GM19351 (cell line): ENCODE data around the gene FNBP1L.

Experiments
- ATAC-seq: cut with Tn5 transposase; IDR thresholded peaks from one replicate; pipeline ENCODE4 v1.9.1; 2021; ENCODE audit warnings: mild to moderate bottlenecking, moderate library complexity; ENCODE audit not compliant: unreplicated experiment

The FNBP1L gene

DNA sequence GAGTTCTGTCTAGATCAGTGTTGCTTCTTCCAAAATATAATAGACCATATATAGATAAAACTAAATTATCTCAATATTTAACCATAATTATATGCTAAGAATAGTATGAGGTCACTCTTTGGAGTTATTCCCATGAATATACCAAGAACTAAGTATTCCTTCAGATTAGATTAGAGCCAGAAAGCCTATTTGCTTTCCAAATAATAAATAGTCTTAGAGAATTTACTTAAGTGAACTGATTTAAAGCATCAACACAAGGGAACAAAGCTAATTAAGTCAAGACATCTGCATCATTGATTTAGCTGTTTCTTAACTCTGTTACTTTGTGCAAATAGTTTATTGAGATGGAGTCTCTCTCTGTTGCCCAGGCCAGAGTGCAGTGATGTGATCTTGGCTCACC lies 35.7 kb downstream of the FNBP1L start:
- no peak for ATAC-seq

DNA sequence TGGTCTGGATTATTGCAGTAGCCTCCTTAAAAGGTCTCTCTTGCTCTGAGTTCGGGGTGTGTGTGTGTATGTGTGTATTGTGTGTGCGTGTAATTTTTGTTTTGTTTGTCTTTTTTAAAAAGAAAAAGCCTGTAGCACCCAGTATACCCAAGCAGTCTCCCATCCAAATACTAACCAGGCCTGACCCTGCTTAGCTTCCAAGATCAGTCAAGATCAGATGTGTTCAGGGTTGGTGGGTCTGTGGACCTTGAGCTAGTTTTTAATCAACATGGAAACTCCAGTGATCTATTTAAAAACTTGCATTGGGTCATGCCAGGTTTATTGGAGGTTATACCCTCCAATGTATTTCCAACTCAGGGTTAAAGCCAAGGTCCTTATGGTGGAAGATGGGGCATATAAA lies 40.3 kb downstream of the FNBP1L start:
- no peak for ATAC-seq

DNA sequence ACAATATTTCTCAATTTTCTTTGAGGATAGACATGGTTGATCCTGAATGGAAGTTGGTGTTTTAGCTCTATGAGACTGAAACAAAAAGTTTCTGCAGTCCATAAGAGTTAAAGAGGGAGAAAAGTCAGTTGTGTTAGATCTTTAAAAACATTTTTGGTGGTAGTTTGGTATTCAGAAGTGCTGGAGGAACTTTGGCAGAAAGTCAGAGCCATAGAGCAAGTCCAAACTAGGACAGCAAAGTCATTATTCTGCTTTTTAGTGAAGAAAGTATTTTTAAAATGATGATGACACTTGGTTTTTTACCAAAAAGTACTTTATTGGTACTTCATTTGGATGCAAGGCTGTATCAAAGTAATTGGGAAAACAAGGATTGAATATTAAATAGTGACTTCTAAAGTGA lies 41.8 kb downstream of the FNBP1L start:
- no peak for ATAC-seq

DNA sequence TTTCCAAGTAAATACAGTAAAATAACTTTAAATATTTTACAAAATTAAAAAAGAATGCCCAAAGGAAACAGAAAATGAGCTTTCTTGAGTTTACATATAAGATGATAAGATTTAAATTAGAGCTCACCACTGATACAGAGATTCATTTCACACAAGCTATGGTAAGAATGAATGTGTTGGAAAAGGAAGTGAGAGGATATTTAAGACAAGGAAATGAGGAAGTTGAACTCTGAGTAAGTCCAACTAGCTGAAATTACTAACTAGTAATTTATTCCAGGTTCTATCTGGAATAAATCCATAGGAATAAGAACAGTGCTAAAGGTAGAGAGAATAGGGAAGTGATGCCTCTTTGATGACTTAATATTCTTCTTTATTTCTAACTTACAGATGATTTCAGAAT lies 42.4 kb downstream of the FNBP1L start:
- no peak for ATAC-seq

DNA sequence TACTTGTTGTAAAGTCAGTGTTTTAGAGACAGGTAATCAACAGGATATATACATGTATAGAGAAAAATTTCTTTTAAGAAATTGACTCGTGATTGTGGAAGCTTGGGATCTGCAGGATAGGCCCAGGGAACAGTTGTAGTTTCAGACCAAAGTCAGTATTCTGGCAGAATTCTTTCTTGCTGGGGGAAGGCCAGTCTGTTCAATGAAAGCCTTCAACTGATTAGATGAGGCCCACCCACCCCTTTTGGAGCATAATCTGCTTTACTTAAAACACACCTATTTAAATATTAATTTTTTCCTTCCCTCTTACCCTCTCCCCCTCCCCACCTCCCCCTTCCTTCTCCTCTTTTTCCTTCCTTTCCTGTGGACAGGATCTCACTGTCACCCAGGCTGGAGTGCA lies 48.0 kb downstream of the FNBP1L start:
- ATAC-seq = no peak

DNA sequence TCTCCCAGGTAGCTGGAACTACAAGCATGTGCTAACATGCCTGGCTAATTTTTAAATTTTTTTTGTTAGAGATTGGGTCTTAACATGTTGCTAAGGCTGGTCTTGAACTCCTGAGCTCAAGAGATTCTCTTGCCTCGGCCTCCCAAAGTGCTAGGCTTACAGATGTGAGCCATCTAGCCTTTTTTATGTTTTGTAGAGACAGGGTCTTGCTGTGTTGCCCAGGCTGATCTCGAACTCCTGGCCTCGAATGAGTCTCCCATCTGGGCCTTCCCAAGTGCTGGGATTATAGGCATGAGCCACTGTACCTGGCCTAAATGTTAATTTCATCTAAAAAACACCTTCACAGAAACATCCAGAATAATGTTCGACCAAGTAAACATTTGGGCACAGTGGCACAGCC lies 48.6 kb downstream of the FNBP1L start:
- ATAC-seq = no peak

DNA sequence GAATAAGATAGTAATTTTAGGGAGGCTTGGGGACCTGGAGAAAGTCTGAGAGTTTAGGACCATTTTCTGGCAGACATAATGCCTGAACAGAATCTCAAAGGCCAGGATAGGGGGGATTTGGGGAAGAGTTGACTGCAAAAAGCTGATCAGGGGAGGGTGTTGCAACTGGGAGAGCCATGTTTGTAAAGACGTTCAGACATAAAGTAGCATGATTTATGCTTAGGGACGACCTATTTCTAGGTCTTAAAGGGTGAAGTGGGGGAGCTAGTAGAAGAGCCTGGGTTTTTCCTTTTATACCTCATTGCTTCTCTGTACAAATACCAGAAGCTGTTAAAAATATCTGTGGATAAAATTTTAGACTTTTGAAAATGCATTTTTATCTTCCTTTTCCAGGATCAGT lies 51.2 kb downstream of the FNBP1L start:
- ATAC-seq = no peak

DNA sequence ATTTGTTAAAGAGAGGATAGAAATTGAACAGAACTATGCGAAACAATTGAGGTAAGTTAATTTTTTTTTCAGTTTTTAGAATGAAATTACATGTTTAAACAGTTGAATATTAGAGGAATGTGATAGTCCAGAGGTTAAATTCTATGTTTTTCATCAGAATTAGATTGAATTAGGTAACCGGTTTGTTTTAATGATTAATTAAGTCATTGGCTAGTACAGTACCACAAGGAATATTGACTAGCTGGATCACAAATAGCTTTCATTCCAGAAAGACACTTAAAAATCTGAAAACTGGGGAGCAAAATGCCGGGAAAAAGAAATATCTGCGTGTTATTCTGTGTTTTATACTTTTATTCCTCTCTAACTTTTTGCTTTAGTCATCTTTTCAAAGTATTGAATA lies 51.6 kb downstream of the FNBP1L start:
- ATAC-seq = no peak

DNA sequence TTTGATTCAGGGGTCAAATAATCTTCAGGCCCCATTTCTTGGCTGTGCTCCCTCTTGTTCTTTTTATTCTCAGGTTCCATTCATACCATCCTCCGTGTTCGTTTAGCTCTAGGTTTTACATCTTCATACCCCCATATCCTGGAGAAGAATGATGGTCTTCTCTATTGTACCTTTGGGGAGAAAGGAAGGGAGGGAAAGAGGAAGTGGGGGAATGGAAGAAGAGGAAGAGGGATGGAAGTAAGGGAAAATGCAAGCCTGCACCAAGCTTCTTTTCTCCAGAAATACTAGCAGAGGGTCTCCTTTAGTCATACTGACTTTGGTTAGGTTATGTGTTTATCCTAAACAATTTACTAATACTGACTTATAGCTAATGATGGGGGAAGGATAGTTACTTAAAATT lies 52.4 kb downstream of the FNBP1L start:
- ATAC-seq = no peak

DNA sequence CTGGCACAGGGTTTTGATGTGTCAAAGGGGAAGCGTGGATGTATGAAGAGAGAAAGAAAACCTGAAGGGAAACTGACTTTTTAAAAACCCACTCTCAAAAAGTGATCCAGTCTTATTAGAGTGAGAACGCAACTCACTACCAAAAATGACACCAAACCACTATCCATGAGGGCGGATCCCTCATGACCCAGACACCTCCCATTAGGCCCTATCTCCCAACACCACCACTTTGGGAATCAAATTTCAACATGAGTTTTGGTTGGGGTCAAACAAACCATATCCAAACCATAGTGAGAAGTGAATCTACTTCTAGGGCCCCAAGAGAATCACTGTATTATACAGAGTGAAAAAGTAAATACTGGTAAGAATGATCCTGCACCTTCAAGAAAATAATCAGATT lies 53.5 kb downstream of the FNBP1L start:
- ATAC-seq = no peak

DNA sequence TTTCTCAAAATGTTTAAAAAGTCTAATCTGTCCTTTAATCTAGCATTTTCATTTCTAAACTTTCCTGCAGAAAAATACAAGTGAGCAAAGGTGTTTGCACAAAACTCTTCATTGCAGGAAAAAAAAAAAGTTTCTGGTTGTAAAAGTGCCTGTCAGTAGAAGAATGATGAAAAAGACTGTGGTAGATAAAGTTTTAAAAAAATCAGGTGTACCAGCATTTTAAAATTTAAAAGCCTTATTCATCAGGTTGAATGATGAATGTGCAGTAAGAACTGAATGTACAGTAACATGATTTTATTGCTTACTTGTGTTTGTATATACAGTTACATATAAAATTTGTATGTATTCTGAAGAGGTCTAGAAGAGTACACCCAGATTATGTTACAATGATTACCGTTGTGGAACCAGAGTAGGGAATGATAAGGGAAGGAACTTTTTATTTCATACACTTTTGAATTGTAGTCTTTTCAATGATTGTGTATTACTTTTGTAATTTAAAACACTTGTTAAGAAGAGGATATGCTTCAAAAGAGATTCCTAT lies 54.0 kb downstream of the FNBP1L start:
- ATAC-seq = no peak

DNA sequence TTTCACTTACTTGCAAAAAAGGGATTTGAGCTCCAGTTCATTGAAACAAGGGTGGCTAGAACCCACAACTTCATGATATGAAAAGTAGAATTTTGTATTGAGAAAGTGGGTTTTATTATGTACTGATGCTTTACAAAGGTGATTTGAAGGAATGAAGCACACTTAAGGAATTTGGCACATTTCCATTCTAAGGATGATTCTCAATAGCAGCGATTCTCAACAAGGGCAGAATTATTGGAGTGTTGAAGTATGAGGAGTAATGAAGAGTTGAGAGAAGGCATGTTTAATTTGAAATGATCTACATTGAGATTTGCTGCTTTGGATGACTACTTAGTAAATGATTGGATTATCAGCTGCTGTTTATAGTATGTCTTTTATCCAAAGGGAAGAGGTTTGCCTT lies 54.7 kb downstream of the FNBP1L start:
- no peak for ATAC-seq

DNA sequence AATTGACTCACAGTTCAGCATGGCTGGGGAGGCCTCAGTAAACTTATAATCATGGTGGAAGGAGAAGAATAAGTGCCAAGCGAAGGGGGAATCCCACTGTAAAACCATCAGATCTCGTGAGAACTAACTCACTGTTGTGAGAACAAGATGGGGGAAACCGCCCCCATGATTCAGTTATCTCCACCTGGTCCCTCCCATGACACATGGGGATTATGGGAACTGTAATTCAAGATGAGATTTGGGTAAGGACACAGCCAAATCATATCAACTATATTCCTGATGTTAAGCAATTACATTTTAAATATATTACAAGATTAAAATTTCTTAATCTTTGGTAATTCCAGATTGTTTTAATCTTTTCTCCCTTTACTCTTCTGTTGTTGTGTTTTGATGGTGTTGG lies 55.2 kb downstream of the FNBP1L start:
- no peak for ATAC-seq

DNA sequence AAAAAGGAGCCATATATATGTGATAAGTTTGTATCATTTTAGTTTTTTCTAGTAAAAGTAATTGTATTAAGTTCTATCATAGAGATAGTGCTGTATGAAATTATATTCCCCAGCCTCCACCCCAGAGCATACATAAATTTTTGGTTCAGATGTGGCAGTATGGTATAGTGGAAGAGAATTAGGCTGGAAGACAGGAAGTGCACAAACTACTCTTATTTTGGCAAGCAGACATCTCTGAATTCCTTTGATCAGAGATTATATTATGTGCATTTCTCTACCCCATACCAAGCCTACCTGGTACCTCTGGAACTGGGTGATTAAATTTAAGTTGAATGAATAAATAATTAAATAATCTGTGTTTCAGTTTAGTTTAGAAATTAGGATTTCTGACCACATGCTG lies 55.9 kb downstream of the FNBP1L start:
- ATAC-seq = no peak

DNA sequence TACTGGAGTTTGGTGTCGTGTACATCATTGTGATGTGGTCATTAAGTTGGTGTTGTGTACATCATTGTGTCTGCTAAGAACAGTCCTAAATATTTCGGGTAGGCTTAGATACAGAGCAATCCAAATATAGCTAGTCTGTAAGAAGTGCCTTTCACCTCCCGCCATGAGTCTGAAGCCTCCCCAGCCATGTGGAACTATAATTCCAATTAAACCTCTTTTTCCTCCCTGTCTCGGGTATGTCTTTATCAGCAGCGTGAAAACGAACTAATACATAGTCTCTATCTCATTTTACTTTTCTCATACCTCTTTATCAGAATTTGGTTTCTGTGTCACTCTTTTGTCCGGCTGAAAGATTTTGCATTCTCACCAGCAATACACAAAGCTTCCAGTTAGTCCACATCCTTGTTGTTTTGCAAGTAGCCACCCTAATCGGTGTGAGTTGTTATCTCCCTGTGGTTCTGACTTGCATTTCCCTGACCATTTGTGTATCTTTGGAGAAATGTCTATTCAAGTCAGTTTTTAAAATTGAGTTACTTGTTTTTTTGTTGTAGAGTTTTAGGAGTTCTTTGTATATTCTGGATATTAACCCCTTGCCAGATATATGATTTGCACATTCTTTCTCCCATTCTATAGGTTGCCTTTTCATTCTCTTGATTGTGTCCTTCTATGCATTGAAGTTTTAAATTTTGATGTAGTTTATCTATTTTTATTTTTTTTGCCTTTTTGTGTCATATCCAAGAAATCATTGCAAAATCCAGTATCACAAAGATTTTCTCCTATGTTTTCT lies 56.5 kb downstream of the FNBP1L start:
- no peak for ATAC-seq

DNA sequence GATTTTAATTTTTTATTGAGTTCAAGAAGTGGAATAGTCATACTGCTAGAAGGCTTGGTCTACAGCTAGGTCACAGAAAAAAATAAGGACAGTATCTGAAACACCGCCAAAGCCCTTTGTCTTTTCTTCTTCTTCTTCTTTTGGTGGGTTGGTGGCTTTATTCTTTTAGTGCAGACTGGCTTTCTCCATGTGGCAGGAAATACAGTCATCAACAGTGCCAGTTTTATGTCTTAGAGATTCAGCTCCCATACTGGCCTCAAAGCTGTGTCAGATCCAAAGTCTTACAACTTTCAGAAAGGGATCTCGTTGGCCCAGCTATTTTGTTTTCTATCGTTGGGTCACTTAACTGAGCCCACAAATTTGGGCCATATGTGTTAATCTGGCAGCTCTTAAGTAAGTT lies 58.2 kb downstream of the FNBP1L start:
- no peak for ATAC-seq

DNA sequence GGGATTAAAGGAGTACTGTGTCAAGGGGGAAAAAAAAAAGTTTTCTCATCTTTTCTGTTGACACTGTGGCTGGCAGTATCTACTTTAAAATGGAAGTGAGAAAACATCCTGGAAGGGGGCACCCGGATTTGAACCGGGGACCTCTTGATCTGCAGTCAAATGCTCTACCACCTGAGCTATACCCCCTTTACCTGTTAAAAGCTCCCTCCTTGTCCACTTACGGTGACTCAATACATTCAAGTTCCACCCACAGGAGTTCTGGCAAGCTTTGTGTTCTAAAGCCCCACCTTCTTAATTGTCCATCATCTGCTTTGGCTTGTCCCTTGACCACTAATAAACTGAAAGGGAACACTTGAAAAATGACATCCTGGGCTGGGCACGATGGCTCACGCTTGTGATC lies 68.2 kb downstream of the FNBP1L start:
- no peak for ATAC-seq

DNA sequence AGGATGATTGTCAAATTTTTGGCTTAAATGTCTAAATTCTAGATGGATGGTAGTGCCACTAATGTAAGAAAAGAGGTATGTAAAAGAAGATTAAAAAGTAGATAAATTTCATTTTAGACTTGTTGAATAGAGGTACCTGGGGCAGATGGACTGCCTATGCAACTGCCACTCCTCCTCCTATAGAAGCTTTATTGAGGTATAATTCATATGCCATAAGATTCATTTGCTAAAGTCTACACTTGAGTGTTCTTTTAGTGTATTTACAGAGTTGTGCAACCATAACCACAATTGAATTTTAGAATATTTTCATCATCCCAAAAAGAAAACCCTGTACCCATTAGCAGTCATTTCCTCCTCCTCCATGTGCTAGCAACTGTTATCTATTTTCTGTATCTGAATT lies 70.6 kb downstream of the FNBP1L start:
- no peak for ATAC-seq

DNA sequence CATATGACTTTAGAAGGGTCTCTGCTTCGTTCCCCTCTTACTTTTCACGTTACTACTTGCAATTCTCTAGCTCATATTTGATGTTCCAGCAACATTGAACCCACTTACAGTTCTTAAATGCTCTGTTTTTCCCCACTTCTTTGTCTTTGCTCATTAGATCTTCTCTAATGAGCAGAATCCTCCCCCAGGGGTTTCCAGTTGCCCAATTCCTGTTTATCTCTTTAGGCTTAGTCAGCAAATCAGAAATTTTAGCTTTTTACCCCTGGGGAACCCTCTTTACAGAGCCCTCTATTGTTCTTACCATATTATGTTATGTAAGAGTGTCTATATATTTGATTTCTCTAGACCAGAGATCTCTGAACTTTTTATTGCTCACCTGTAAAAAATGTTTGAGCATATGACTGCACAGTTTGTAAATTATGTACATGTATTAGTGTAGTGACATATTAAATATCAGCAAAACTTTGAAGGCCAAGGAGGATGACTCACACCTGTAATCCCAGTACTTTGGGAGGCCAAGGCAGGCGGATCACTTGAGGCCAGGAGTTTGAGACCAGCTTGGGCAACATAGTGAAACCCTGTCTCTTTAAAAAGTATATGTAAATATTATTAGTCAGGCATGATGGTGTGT lies 71.4 kb downstream of the FNBP1L start:
- ATAC-seq = no peak

DNA sequence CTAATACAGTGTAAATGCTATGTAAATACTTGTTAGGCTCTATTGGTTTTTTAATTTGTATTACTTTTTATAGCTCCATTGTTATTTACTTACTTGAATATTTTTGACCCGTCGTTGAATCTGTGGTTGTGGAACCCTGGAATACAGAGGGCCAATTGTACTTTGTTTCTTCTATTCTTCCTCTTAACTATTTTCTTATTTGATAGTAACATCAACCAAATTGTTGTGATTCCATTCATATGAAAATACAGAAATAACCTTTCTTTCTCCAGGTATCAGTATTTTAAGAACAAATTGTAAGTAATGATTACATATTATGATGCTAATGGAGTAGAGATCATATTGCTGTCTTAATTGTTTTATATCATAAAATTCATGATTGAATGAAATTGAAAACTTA lies 73.7 kb downstream of the FNBP1L start:
- ATAC-seq = no peak

DNA sequence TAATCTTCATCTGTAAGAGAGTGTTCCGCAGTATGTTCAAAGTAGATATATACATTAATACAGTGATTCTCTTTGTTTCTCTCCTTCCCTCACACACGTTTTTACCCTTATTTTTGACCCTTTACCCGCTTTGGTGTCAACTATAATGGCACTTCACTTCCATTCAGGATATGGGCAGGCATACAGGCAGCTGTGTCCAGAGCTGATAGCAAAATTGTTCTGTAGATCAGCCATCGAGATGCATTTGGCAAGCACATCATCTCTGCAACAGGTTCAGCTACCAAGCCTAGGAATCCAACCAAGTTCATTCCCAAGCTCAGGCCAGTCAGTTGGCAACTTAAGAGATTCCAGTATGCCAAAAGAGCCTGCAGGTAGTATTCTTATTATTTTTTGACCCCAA lies 74.8 kb downstream of the FNBP1L start:
- no peak for ATAC-seq

DNA sequence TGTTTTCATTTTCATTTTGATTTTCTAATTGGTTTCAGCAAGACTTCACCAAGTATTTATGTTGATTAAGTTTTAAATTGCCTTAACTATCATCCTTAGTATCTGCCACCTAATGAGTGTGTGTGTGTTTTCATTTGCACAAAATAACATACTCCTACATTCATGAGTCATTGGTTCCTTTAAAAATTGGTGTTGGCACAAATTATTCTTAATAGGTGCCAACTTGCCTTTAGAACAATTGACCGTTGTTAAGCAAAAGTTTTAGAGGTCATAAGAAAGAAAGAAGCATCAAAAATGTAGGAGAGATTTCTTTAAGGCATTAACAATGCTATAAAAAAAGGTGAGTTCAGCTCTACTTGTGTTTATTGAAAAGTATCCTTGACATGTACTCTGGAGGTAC lies 77.5 kb downstream of the FNBP1L start:
- no peak for ATAC-seq

DNA sequence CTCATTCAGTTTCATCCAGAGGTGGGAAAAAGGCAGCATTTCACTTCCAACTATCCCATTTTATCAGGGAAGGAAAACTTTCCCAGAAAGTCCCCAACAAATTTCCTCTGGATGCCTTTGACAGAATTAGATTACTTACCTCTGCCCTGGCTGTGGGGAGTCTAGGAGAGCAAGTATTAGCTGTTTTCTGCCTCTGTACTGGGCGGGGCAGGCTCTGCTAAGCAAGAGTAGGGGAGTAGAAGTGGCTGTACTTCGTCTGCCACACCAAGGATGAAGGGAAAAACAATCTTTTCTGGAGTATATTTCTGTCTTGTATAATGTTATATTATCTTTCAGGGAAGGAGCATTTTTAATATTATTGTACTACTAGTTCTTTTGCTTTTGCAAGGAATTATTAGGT lies 78.5 kb downstream of the FNBP1L start:
- ATAC-seq = no peak
